IMR-90 (cell line): ENCODE measurements around the gene RASAL1. TPM values are rescaled to one million over a fixed set of nuclear protein-coding genes. Genes with fewer than 3 reads are reported as not detected.

Source experiments
- ATAC-seq: fragments of 200-7000 bp; cut with Tn5 transposase; 2 replicates; pipeline ENCODE4 v1.9.1; 2020; ENCODE audit warnings: low read depth, mild to moderate bottlenecking, moderate library complexity
- BruUV-seq: library from RNA; stranded (reverse); fragments of 400-500 nt; replicated peaks from 2 replicates; lab custom pipeline; 2021; lab: Mats Ljungman, UMichigan
- CTCF ChIA-PET: fragments of 300-600 bp; formaldehyde crosslinking; extraction: SDS; loops from one replicate; lab custom pipeline; 2021; ENCODE audit warnings: antibody characterized with exemption; lab: Yijun Ruan, JAX
- POLR2A ChIA-PET: fragments of 300-600 bp; sonication (Branson Sonifier 250); formaldehyde crosslinking; loops from one replicate; lab custom pipeline; 2022; ENCODE audit warnings: antibody characterized with exemption; ENCODE audit not compliant: unreplicated experiment; lab: Charles Lee
- DNase-seq: peaks from one replicate; pipeline ENCODE4 v3.0.0; 2013
- H2AFZ ChIP-seq: replicated peaks from 2 replicates; pipeline ENCODE3; 2013; ENCODE audit warnings: low read length, mild to moderate bottlenecking; ENCODE audit not compliant: poor library complexity
- H2AK5ac ChIP-seq: 2 replicates; pipeline ENCODE4 v1.6.1; 2013; ENCODE audit warnings: low read depth, low read length, inconsistent platforms
- H2AK9ac ChIP-seq: replicated peaks from 2 replicates; pipeline ENCODE3; 2013; ENCODE audit warnings: mild to moderate bottlenecking, low read depth, low read length, moderate library complexity; ENCODE audit not compliant: poor library complexity
- H2BK120ac ChIP-seq: 2 replicates; pipeline ENCODE4 v1.6.1; 2013; ENCODE audit warnings: low read depth, low read length, inconsistent platforms
- H2BK15ac ChIP-seq: 3 replicates; pipeline ENCODE4 v1.6.1; 2013; ENCODE audit warnings: low read depth, low read length, inconsistent platforms
- H2BK20ac ChIP-seq: 2 replicates; pipeline ENCODE4 v1.6.1; 2013; ENCODE audit warnings: low read depth, mild to moderate bottlenecking, inconsistent platforms, low read length, moderate library complexity
- H2BK5ac ChIP-seq: 2 replicates; pipeline ENCODE4 v1.6.1; 2013; ENCODE audit warnings: mild to moderate bottlenecking, low read depth, low read length, inconsistent platforms; ENCODE audit not compliant: poor library complexity, severe bottlenecking
- H3K14ac ChIP-seq: replicated peaks from 2 replicates; pipeline ENCODE4 v1.6.1; 2013; ENCODE audit warnings: low read depth, low read length, inconsistent platforms
- H3K18ac ChIP-seq: 2 replicates; pipeline ENCODE4 v1.6.1; 2013; ENCODE audit warnings: low read depth, low read length, control low read depth
- H3K23ac ChIP-seq: 2 replicates; pipeline ENCODE4 v1.6.1; 2013; ENCODE audit warnings: low read depth, low read length, inconsistent platforms
- H3K27ac ChIP-seq: 2 replicates; pipeline ENCODE4 v1.5.1; 2013; ENCODE audit warnings: mild to moderate bottlenecking, control low read depth, low read length; ENCODE audit not compliant: insufficient read depth
- H3K27me3 ChIP-seq: 2 replicates; pipeline ENCODE4 v1.6.1; 2013; ENCODE audit warnings: low read length; ENCODE audit not compliant: control insufficient read depth, insufficient read depth
- H3K36me3 ChIP-seq: 2 replicates; pipeline ENCODE4 v1.6.1; 2013; ENCODE audit warnings: low read length, mixed read lengths; ENCODE audit not compliant: control insufficient read depth, insufficient read depth
- H3K4ac ChIP-seq: 2 replicates; pipeline ENCODE4 v1.6.1; 2013; ENCODE audit warnings: low read depth, low read length, inconsistent platforms
- H3K4me1 ChIP-seq: 2 replicates; pipeline ENCODE4 v1.6.1; 2013; ENCODE audit warnings: low read length, mixed read lengths; ENCODE audit not compliant: control insufficient read depth, insufficient read depth
- H3K4me2 ChIP-seq: 2 replicates; pipeline ENCODE4 v1.6.1; 2013; ENCODE audit warnings: low read depth, mild to moderate bottlenecking, control low read depth, low read length, moderate library complexity
- H3K4me3 ChIP-seq: 2 replicates; pipeline ENCODE4 v1.5.1; 2013; ENCODE audit warnings: low read depth, mild to moderate bottlenecking, control low read depth, low read length, moderate library complexity; ENCODE audit not compliant: insufficient read depth
- H3K56ac ChIP-seq: 2 replicates; pipeline ENCODE4 v1.6.1; 2013; ENCODE audit warnings: low read length, inconsistent platforms; ENCODE audit not compliant: insufficient read depth; ENCODE audit errors: extremely low read depth
- H3K79me1 ChIP-seq, 2 experiments: 2 replicates each; pipeline ENCODE4 v1.6.1; 2013; ENCODE audit warnings: low read length in 2 of 2, inconsistent platforms in 1 of 2, low read depth in 1 of 2
- H3K9ac ChIP-seq: 2 replicates; pipeline ENCODE4 v1.6.1; 2013; ENCODE audit warnings: low read depth, low read length, control low read depth
- H3K9me1 ChIP-seq: 2 replicates; pipeline ENCODE4 v1.6.1; 2013; ENCODE audit warnings: low read length, inconsistent platforms; ENCODE audit not compliant: insufficient read depth
- H3K9me3 ChIP-seq: 2 replicates; pipeline ENCODE4 v1.6.1; 2013; ENCODE audit warnings: low read length; ENCODE audit not compliant: control insufficient read depth, insufficient read depth
- H4K20me1 ChIP-seq: 2 replicates; pipeline ENCODE4 v1.6.1; 2013; ENCODE audit warnings: low read length, inconsistent platforms; ENCODE audit not compliant: insufficient read depth
- H4K5ac ChIP-seq: 2 replicates; pipeline ENCODE4 v1.6.1; 2013; ENCODE audit warnings: mild to moderate bottlenecking, low read depth, low read length, control low read depth
- H4K8ac ChIP-seq, 2 experiments: 2 replicates each; pipeline ENCODE4 v1.6.1; 2013; ENCODE audit warnings: low read depth in 2 of 2, low read length in 2 of 2, control low read depth in 1 of 2, inconsistent platforms in 1 of 2
- H4K91ac ChIP-seq: 2 replicates; pipeline ENCODE4 v1.6.1; 2013; ENCODE audit warnings: low read depth, low read length, inconsistent platforms; ENCODE audit not compliant: insufficient read depth
- CTCF ChIP-seq: conservative IDR thresholded peaks from 2 replicates; pipeline ENCODE4 v1.5.1; 2012; ENCODE audit warnings: mild to moderate bottlenecking, low read depth, low read length, improper control_type of control experiment
- MAFK ChIP-seq: IDR thresholded peaks from 2 replicates; pipeline ENCODE4 v1.6.1; 2012; ENCODE audit warnings: low read depth, low read length, improper control_type of control experiment
- MAZ ChIP-seq: IDR thresholded peaks from 2 replicates; pipeline ENCODE4 v1.6.1; 2012; ENCODE audit warnings: low read depth, mild to moderate bottlenecking, low read length, improper control_type of control experiment, moderate library complexity, borderline replicate concordance
- NFE2L2 ChIP-seq: fragments of 150-350 bp; IDR thresholded peaks from 2 replicates; pipeline ENCODE4 v1.6.1; 2016; ENCODE audit warnings: low read depth, mild to moderate bottlenecking, low read length
- POLR2A ChIP-seq: IDR thresholded peaks from 2 replicates; pipeline ENCODE4 v1.6.1; 2012; ENCODE audit warnings: mild to moderate bottlenecking, low read depth, low read length
- SMC3 ChIP-seq: fragments of 150-350 bp; IDR thresholded peaks from 2 replicates; pipeline ENCODE4 v1.6.1; 2016; ENCODE audit warnings: low read depth, mild to moderate bottlenecking, antibody characterized with exemption, low read length, moderate library complexity
- WGBS, 2 experiments: methylation state at CpG; one replicate each; pipeline versions ENCODE4 v1.1.5 to v1.1.7; 2013; ENCODE audit warnings: missing lambda C conversion rate in 2 of 2; ENCODE audit not compliant: insufficient read length in 1 of 2; ENCODE audit errors: extremely low coverage in 2 of 2; 5-methylcytosine and 5-hydroxymethylcytosine counted together
- dilution Hi-C: fragments of 300-500 bp; cut with HindIII; formaldehyde crosslinking; loops from one replicate; pipeline ENCODE4 v1.14.3; 2018; ENCODE audit warnings: low sequenced_read_pairs; ENCODE audit not compliant: unreplicated experiment
- in situ Hi-C: fragments of 300-500 bp; cut with MboI; formaldehyde crosslinking; loops from 3 replicates; pipeline ENCODE4 v1.14.3; 2019; ENCODE audit warnings: low sequenced_read_pairs, inconsistent platforms, mixed read lengths
- intact Hi-C: fragments of 100-400 bp; cut with micrococcal nuclease; formaldehyde crosslinking; loops from 2 replicates; pipeline ENCODE4 v1.10.0; 2022
- polyA plus RNA-seq, 3 experiments: library from polyadenylated mRNA; depleted of rRNA; stranded (reverse); fragments of >200 nt; gene quantifications; 2 replicates each; pipeline ENCODE4 v1.2.3, GENCODE V29; 2012; ENCODE audit warnings: low replicate concordance in 1 of 3
- total RNA-seq: library from RNA; depleted of rRNA; stranded (reverse); fragments of >200 nt; gene quantifications from 2 replicates; pipeline ENCODE4 v1.2.3, GENCODE V29; 2012

RASAL1 gene
- total and polyA plus RNA-seq, 2 of the 4 experiments (the other 2 are of a cell fraction), result not detected

GRCh38 chr12:113115455-113116126 is 20.0 kb downstream of the RASAL1 start:
- peaks cover 4% of the 10 kb centered on the region; the same call in 1 of the 2 replicates for H3K27me3 ChIP-seq
- ChIA-PET CTCF (no interaction called here), POLR2A (no interaction called here)
- H3K4ac ChIP-seq, result no peak overlapping the region
- no peak overlapping the region for H3K4me3 ChIP-seq
- TF ChIP-seq CTCF (no peak), NFE2L2 (no peak), SMC3 (no peak), POLR2A (no peak), MAFK (no peak), MAZ (no peak)
- dilution Hi-C loops, result no loop called here
- H3K9me1 ChIP-seq, result no peaks in the 10 kb centered on the region
- no peak overlapping the region for H2BK120ac ChIP-seq
- H3K27ac ChIP-seq, result no peak overlapping the region
- H2BK5ac ChIP-seq, result no peak overlapping the region
- BruUV-seq, result no TSS peak
- no peak overlapping the region for H3K14ac ChIP-seq
- no peak for ATAC-seq
- no peak overlapping the region for H2AFZ ChIP-seq
- no peak overlapping the region for H4K91ac ChIP-seq
- intact Hi-C loops, result no loop called here
- H4K8ac ChIP-seq, result no peak overlapping the region
- WGBS, 2 experiments, result 63% methylated on average over 4 of the region's 22 CpGs; no CpG with 5 or more reads in 1 of the 2 experiments
- H2BK20ac ChIP-seq, result no peak overlapping the region
- no peak overlapping the region for H3K18ac ChIP-seq
- in situ Hi-C loops, result no loop called here
- DNase-seq, result no peak
- no peak overlapping the region for H3K56ac ChIP-seq
- H3K36me3 ChIP-seq, result no peaks in the 10 kb centered on the region
- H2BK15ac ChIP-seq, result no peak overlapping the region
- H4K5ac ChIP-seq, result no peak overlapping the region
- H2AK9ac ChIP-seq, result no peak overlapping the region
- no peaks in the 10 kb centered on the region for H4K20me1 ChIP-seq
- H3K9ac ChIP-seq, result no peak overlapping the region
- H3K23ac ChIP-seq, result no peak overlapping the region
- H3K9me3 ChIP-seq, result no peaks in the 10 kb centered on the region
- no peaks in the 10 kb centered on the region for H3K79me1 ChIP-seq
- no peaks in the 10 kb centered on the region for H3K4me1 ChIP-seq
- no peak overlapping the region for H3K4me2 ChIP-seq
- no peak overlapping the region for H2AK5ac ChIP-seq
